Tibial nerve (tissue), 3 donors: Measurements from ENCODE around the gene SLC34A3.

Experiments used
- POLR2A ChIP-seq, 2 donors: fragments of 450-650 bp; IDR thresholded peaks; one replicate each; pipeline ENCODE4 v1.6.1; 2017; ENCODE audit warnings: antibody characterized with exemption in 2 of 2, mild to moderate bottlenecking in 2 of 2, moderate library complexity in 2 of 2
- TF ChIP-seq, protein P1 (sequence below), 5 experiments: fragments of 200-600 bp in 3 of 5; fragments of 450-650 bp in 2 of 5; sonication (generic) in 3 of 5; IDR thresholded peaks; one replicate each; pipeline ENCODE4 v1.5.1; 2016 to 2019; ENCODE audit warnings: antibody characterized with exemption in 5 of 5, mild to moderate bottlenecking in 3 of 5, moderate library complexity in 2 of 5

DNA sequence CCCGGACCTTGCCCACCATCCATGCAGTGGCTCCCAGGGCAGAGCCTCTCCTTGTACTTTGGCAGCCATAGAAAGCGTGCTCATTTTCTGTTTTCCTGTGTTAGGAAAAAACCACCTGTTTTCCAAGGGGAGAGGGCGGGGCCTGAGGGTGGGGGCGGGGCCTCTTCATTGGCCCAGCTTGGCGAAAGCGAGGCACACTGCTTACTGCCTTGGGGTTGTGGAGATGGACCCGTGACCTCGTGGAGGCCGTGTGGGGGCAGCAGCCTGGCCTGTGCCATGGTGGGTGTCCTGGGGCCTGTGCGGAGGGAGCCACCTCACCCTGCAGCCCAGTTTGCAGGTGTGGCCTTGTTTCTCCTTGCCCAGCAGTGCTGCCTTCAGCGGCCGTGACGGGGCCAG, 42.4 kb downstream of the SLC34A3 start:
- no peak for TF ChIP-seq POLR2A (IDR thresholded peaks at IDR 0.05)
- TF ChIP-seq, protein P1, sequence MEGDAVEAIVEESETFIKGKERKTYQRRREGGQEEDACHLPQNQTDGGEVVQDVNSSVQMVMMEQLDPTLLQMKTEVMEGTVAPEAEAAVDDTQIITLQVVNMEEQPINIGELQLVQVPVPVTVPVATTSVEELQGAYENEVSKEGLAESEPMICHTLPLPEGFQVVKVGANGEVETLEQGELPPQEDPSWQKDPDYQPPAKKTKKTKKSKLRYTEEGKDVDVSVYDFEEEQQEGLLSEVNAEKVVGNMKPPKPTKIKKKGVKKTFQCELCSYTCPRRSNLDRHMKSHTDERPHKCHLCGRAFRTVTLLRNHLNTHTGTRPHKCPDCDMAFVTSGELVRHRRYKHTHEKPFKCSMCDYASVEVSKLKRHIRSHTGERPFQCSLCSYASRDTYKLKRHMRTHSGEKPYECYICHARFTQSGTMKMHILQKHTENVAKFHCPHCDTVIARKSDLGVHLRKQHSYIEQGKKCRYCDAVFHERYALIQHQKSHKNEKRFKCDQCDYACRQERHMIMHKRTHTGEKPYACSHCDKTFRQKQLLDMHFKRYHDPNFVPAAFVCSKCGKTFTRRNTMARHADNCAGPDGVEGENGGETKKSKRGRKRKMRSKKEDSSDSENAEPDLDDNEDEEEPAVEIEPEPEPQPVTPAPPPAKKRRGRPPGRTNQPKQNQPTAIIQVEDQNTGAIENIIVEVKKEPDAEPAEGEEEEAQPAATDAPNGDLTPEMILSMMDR (IDR thresholded peaks at IDR 0.05) = no peak
